ENCODE results near the gene TPRG1.

- TF ChIP-seq EZH2phosphoT487 (IDR thresholded peaks at IDR 0.05; ENCODE audit: borderline replicate concordance, low read length) (no peak), CTCF (IDR thresholded peaks at IDR 0.05; ENCODE audit: low read depth, low read length, poor library complexity, severe bottlenecking) (no peak)
Observed at GRCh38 chr3:189301479-189301878, 129.7 kb downstream of the TPRG1 start.

All from DOHH2 (cell line).